MCF 10A (cell line): ENCODE measurements around the gene LIX1L. TPM values are rescaled to one million over a fixed set of nuclear protein-coding genes. Genes with fewer than 3 reads are reported as not detected.

Experiments used
- BruUV-seq: library from RNA; stranded (reverse); fragments of 400-500 nt; replicated peaks from 2 replicates; lab custom pipeline; 2021; lab: Mats Ljungman, UMichigan
- CTCF ChIA-PET: fragments of 300-600 bp; sonication (Branson Sonifier 250); formaldehyde crosslinking; extraction: SDS; loops from one replicate; lab custom pipeline; 2021; ENCODE audit warnings: antibody characterized with exemption, inconsistent platforms; lab: Yijun Ruan, JAX
- POLR2A ChIA-PET: fragments of 300-600, 350-650 bp; sonication (Branson Sonifier 250); formaldehyde crosslinking; extraction: SDS; loops from one replicate; lab custom pipeline; 2020; ENCODE audit warnings: antibody characterized with exemption, inconsistent platforms; lab: Yijun Ruan, JAX
- DNase-seq: peaks from one replicate; pipeline ENCODE4 v3.0.0-alpha.2; 2018; ENCODE audit not compliant: unreplicated experiment
- H3K27ac Mint-ChIP-seq: one replicate; pipeline ENCODE4 v1.8.0; 2022; ENCODE audit warnings: mild to moderate bottlenecking, low read depth, mixed read lengths; ENCODE audit not compliant: unreplicated experiment
- H3K27me3 Mint-ChIP-seq: one replicate; pipeline ENCODE4 v1.8.0; 2022; ENCODE audit warnings: mixed read lengths; ENCODE audit not compliant: insufficient read depth, unreplicated experiment
- H3K36me3 Mint-ChIP-seq: one replicate; pipeline ENCODE4 v1.8.0; 2022; ENCODE audit warnings: mild to moderate bottlenecking, moderate library complexity, mixed read lengths; ENCODE audit not compliant: insufficient read depth, unreplicated experiment
- H3K4me1 Mint-ChIP-seq: one replicate; pipeline ENCODE4 v1.8.0; 2022; ENCODE audit warnings: mixed read lengths; ENCODE audit not compliant: insufficient read depth, unreplicated experiment
- H3K4me3 Mint-ChIP-seq: one replicate; pipeline ENCODE4 v1.8.0; 2022; ENCODE audit warnings: mild to moderate bottlenecking, moderate library complexity, mixed read lengths; ENCODE audit not compliant: unreplicated experiment
- H3K9me3 Mint-ChIP-seq: one replicate; pipeline ENCODE4 v1.8.0; 2022; ENCODE audit warnings: mixed read lengths; ENCODE audit not compliant: unreplicated experiment
- CTCF ChIP-seq: fragments of 200-600 bp; IDR thresholded peaks from one replicate; pipeline ENCODE4 v1.8.0; 2022; ENCODE audit warnings: antibody characterized with exemption, mild to moderate bottlenecking; ENCODE audit not compliant: unreplicated experiment
- intact Hi-C: fragments of 100-400 bp; cut with micrococcal nuclease; formaldehyde crosslinking; loops from 2 replicates; pipeline ENCODE4 v1.14.1; 2022
- total RNA-seq: library from RNA; stranded (reverse); gene quantifications from 2 replicates; pipeline ENCODE4 v1.2.3, GENCODE V29; 2022

LIX1L gene
- total RNA-seq, 1 experiment from 2014 or later: 42.1 TPM

- H3K27me3 Mint-ChIP-seq: no peaks in the 10 kb centered on the region
These were observed 4.6 kb upstream of the LIX1L start for GRCh38 chr1:145962157-145963102.

GRCh38 chr1:145961425-145962156, 3.8 kb upstream of the LIX1L start:
- Mint-ChIP-seq H3K36me3 (peaks cover 5% of the 10 kb centered on the region), H3K4me3 (peak overlapping the region; percentile 92), H3K9me3 (no peaks in the 10 kb centered on the region), H3K27me3 (no peaks in the 10 kb centered on the region), H3K27ac (peak overlapping the region; percentile 3), H3K4me1 (peaks cover 62% of the 10 kb centered on the region)
- ChIA-PET POLR2A (interaction anchor here (1.1 to 7.9 kb wide), 8 partner anchors 6 to 102 kb away, joined by 3 to 226 read pairs (median 83); partner anchors contain the start of genes LIX1L, PIAS3, RBM8A and TXNIP), CTCF (interaction anchor here (0.7 to 9.1 kb wide), 5 partner anchors 17 to 102 kb away, joined by 4 to 145 read pairs (median 4); partner anchors contain the start of gene PIAS3)
- intact Hi-C loops: loop anchor here (2.0 to 5.0 kb wide), 2 partner anchors 35 to 54 kb away; partner anchors contain the start of gene RBM8A
- DNase-seq: no peak
- no peak for TF ChIP-seq CTCF
- BruUV-seq: no TSS peak

More at GRCh38 chr1:145962157-145963102, 4.6 kb upstream of the LIX1L start:
- Mint-ChIP-seq H3K4me1 (peaks cover 56% of the 10 kb centered on the region), H3K27ac (peak overlapping the region; percentile 3), H3K36me3 (peaks cover 5% of the 10 kb centered on the region), H3K9me3 (no peaks in the 10 kb centered on the region), H3K4me3 (peak overlapping the region; percentile 92)
- BruUV-seq: no TSS peak
- POLR2A ChIA-PET: interaction anchor here (0.9 to 7.9 kb wide), 19 partner anchors 7 to 138 kb away, joined by 3 to 226 read pairs (median 27); partner anchors contain the start of genes ANKRD35, LIX1L, PEX11B and PIAS3
- no peak for TF ChIP-seq CTCF
- CTCF ChIA-PET: interaction anchor here (0.6 to 9.1 kb wide), 8 partner anchors 16 to 109 kb away, joined by 3 to 145 read pairs (median 4); partner anchors contain the start of genes ITGA10, PIAS3 and RBM8A
- intact Hi-C loops: loop anchor here (2.0 to 5.0 kb wide), 2 partner anchors 36 to 55 kb away; partner anchors contain the start of gene RBM8A
- peak; percentile 45 for DNase-seq

GRCh38 chr1:145961109-145961424, 3.2 kb upstream of the LIX1L start:
- no peak for DNase-seq
- Mint-ChIP-seq H3K27ac (no peak overlapping the region), H3K4me1 (peaks cover 67% of the 10 kb centered on the region), H3K27me3 (no peaks in the 10 kb centered on the region), H3K9me3 (no peaks in the 10 kb centered on the region), H3K4me3 (peak overlapping the region; percentile 52), H3K36me3 (peaks cover 5% of the 10 kb centered on the region)
- intact Hi-C loops: loop anchor here (5.0 kb wide), 1 partner anchor 54 kb away; no protein-coding TSS in a partner anchor
- ChIA-PET CTCF (interaction anchor here (1.1 to 9.1 kb wide), 2 partner anchors 18 to 69 kb away, joined by 3 to 145 read pairs; no protein-coding TSS in a partner anchor), POLR2A (interaction anchor here (0.6 kb wide), 1 partner anchor 103 kb away, joined by 3 read pairs; no protein-coding TSS in a partner anchor)
- TF ChIP-seq CTCF: no peak
- BruUV-seq: no TSS peak
